ENCODE data around the gene C10orf95. TPM values are rescaled to one million over a fixed set of nuclear protein-coding genes. Genes with fewer than 3 reads are reported as not detected.

The C10orf95 gene
- total and polyA plus RNA-seq, 2 donors (not counting 3 experiments of a cell fraction or from before 2014, with no cell fraction given): 0.08 TPM; not detected in 1

GRCh38 chr10:102499356-102499755 lies 48.0 kb upstream of the C10orf95 start:
- peaks cover 70% of the 10 kb centered on the region for H3K79me2 ChIP-seq (ENCODE audit: control insufficient read depth, insufficient read depth, low read length)
- no peaks in the 10 kb centered on the region for H3K9me1 ChIP-seq (replicated peaks; ENCODE audit: control insufficient read depth, extremely low read depth, insufficient read depth, low read length)
- TF ChIP-seq POLR2A (IDR thresholded peaks at IDR 0.05; ENCODE audit: low read depth, low read length) (no peak), JUN (IDR thresholded peaks at IDR 0.05; ENCODE audit: borderline replicate concordance, insufficient read depth, insufficient read length, low read depth) (no peak), POLR2AphosphoS5 (IDR thresholded peaks at IDR 0.05; ENCODE audit: insufficient read depth, low read depth, low read length) (no peak), FOS (IDR thresholded peaks at IDR 0.05; ENCODE audit: borderline replicate concordance, insufficient read depth, low read length) (no peak), EZH2 (IDR thresholded peaks at IDR 0.05; ENCODE audit: borderline replicate concordance, low read depth, low read length, severe bottlenecking) (no peak), GATA2 (IDR thresholded peaks at IDR 0.05; ENCODE audit: insufficient read depth, insufficient read length, low read depth, low read length) (no peak), CTCF (IDR thresholded peaks at IDR 0.05; ENCODE audit: extremely low read depth in 1 of 2, insufficient read depth in 1 of 2, low read depth in 1 of 2, low read length in 2 of 2) (no peak), MYC (IDR thresholded peaks at IDR 0.05; ENCODE audit: low read depth, low read length) (no peak)
- TF ChIP-seq, protein P1, sequence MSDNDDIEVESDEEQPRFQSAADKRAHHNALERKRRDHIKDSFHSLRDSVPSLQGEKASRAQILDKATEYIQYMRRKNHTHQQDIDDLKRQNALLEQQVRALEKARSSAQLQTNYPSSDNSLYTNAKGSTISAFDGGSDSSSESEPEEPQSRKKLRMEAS (IDR thresholded peaks at IDR 0.05; ENCODE audit: insufficient read depth, insufficient read length): no peak
- no peak overlapping the region for H3K9ac ChIP-seq (replicated peaks; ENCODE audit: extremely low read depth, insufficient read depth, low read length)
- H3K4me2 ChIP-seq (ENCODE audit: insufficient read depth, low read length): no peak overlapping the region
- H4K20me1 ChIP-seq (replicated peaks; ENCODE audit: control insufficient read depth, extremely low read depth, insufficient read depth, low read length): peaks cover 8% of the 10 kb centered on the region
- no peaks in the 10 kb centered on the region for H3K27me3 ChIP-seq (ENCODE audit: control insufficient read depth in 2 of 2, insufficient read depth in 2 of 2, low read length in 2 of 2)
- intact Hi-C loops (cut with micrococcal nuclease) (no loop called here), dilution Hi-C loops (cut with MboI; ENCODE audit: extremely low pct_ligation_motif_present, low sequenced_read_pairs) (no loop called here)
- no peak overlapping the region for H3K4me3 ChIP-seq (replicated peaks in 1 of 3; ENCODE audit: insufficient read depth in 1 of 3, low read depth in 1 of 3, low read length in 3 of 3)
- no peak for DNase-seq (ENCODE audit: low read depth, low spot score)
- H3K27ac ChIP-seq (ENCODE audit: insufficient read depth, low read depth, low read length): no peak overlapping the region
- ChIA-PET POLR2A (no interaction called here), CTCF (interaction anchor here (3.9 kb wide), 1 partner anchor 84 kb away, joined by 27 read pairs; no protein-coding TSS in a partner anchor)
- peaks cover 12% of the 10 kb centered on the region for H3K4me1 ChIP-seq (ENCODE audit: control insufficient read depth, extremely low read depth, insufficient read depth, low read length)
- H3K9me3 ChIP-seq (replicated peaks; ENCODE audit: control insufficient read depth, insufficient read depth, low read length): no peaks in the 10 kb centered on the region
- BruUV-seq (replicated peaks): no TSS peak
- no peaks in the 10 kb centered on the region for H3K36me3 ChIP-seq (ENCODE audit: control insufficient read depth in 2 of 2, extremely low read depth in 1 of 2, insufficient read depth in 2 of 2, low read length in 2 of 2)
- FAIRE-seq: no peak
- H2AFZ ChIP-seq (ENCODE audit: low read depth, low read length): no peak overlapping the region
